Measurements from ENCODE around the gene DUSP21. TPM values are rescaled to one million over a fixed set of nuclear protein-coding genes. Genes with fewer than 3 reads are reported as not detected.

Gene DUSP21
- total and polyA plus RNA-seq, 8 donors, result not detected

- H3K27ac ChIP-seq, result peak overlapping the region; percentile 97 to 99
- no peaks in the 10 kb centered on the region for H3K9me3 ChIP-seq
- no peak for TF ChIP-seq CTCF (IDR thresholded peaks at IDR 0.05)
- H3K36me3 ChIP-seq, result no peaks in the 10 kb centered on the region
- no peak for DNase-seq
- H3K27me3 ChIP-seq, result no peaks in the 10 kb centered on the region
- H3K4me3 ChIP-seq, result peak overlapping the region; percentile 64 to 88
- intact Hi-C loops (cut with DNase I), result no loop called here
- no peak for ATAC-seq
- H3K4me1 ChIP-seq, result peaks cover 5 to 16% of the 10 kb centered on the region in 2 donors
Measured at GRCh38 chrX:44875185-44875489, 31.3 kb downstream of the DUSP21 start.

- ATAC-seq, result no peak
- H3K4me1 ChIP-seq, result peaks cover 5 to 16% of the 10 kb centered on the region in 2 donors
- intact Hi-C loops (cut with DNase I), result no loop called here
- H3K9me3 ChIP-seq, result no peaks in the 10 kb centered on the region
- H3K27ac ChIP-seq, result no peak overlapping the region
- no peak for DNase-seq
- no peaks in the 10 kb centered on the region for H3K27me3 ChIP-seq
- no peaks in the 10 kb centered on the region for H3K36me3 ChIP-seq
- peak overlapping the region in 1 of 2 donors; percentile 64 for H3K4me3 ChIP-seq
- TF ChIP-seq CTCF (IDR thresholded peaks at IDR 0.05), result no peak
Measured at GRCh38 chrX:44876086-44876485, 32.3 kb downstream of the DUSP21 start.

GRCh38 chrX:44876767-44877166 lies 32.9 kb downstream of the DUSP21 start:
- Histone ChIP-seq H3K4me3 (no peak overlapping the region), H3K4me1 (peaks cover 5 to 16% of the 10 kb centered on the region in 2 donors), H3K9me3 (no peaks in the 10 kb centered on the region), H3K27ac (no peak overlapping the region), H3K36me3 (no peaks in the 10 kb centered on the region), H3K27me3 (no peaks in the 10 kb centered on the region)
- DNase-seq (no peak), ATAC-seq (no peak)
- intact Hi-C loops (cut with DNase I), result no loop called here
- TF ChIP-seq CTCF (IDR thresholded peaks at IDR 0.05), result no peak

GRCh38 chrX:44878780-44879179 lies 35.0 kb downstream of the DUSP21 start:
- Histone ChIP-seq H3K27ac (no peak overlapping the region), H3K27me3 (no peaks in the 10 kb centered on the region), H3K9me3 (no peaks in the 10 kb centered on the region), H3K4me1 (peaks cover 5 to 19% of the 10 kb centered on the region in 2 donors), H3K4me3 (no peak overlapping the region), H3K36me3 (no peaks in the 10 kb centered on the region)
- no peak for TF ChIP-seq CTCF (IDR thresholded peaks at IDR 0.05)
- DNase-seq (no peak), ATAC-seq (no peak)
- intact Hi-C loops (cut with DNase I), result no loop called here

GRCh38 chrX:44881549-44881948 lies 37.7 kb downstream of the DUSP21 start:
- H3K36me3 ChIP-seq, result no peaks in the 10 kb centered on the region
- intact Hi-C loops (cut with DNase I), result no loop called here
- H3K27me3 ChIP-seq, result no peaks in the 10 kb centered on the region
- H3K4me3 ChIP-seq, result no peak overlapping the region
- DNase-seq, result no peak
- ATAC-seq, result no peak
- no peak for TF ChIP-seq CTCF (IDR thresholded peaks at IDR 0.05)
- H3K27ac ChIP-seq, result no peak overlapping the region
- H3K4me1 ChIP-seq, result peaks cover 0 to 24% of the 10 kb centered on the region in 2 donors
- no peaks in the 10 kb centered on the region for H3K9me3 ChIP-seq

Data from left lung (tissue), 10 donors.